Aorta (tissue), 5 donors: Measurements from ENCODE around the gene FOXJ2. TPM values are rescaled to one million over a fixed set of nuclear protein-coding genes. Genes with fewer than 3 reads are reported as not detected.
"Not testable (repeated sequence)": the region's sequence is repeated elsewhere in the genome, so short reads cannot be mapped to it uniquely, and the experiment has no call there.

ENCODE experiments used
- ATAC-seq: fragments of 200-7000 bp; cut with Tn5 transposase; one replicate; pipeline ENCODE4 v1.9.1; 2022; ENCODE audit warnings: moderate library complexity; ENCODE audit not compliant: low FRiP score
- DNase-seq, 2 donors: peaks; one replicate each; pipeline ENCODE4 v3.0.0-alpha.2; 2020
- H3K27ac ChIP-seq, 2 donors: one replicate each; pipeline ENCODE4 v1.5.1; 2013; ENCODE audit warnings: low read length in 2 of 2, mild to moderate bottlenecking in 2 of 2, moderate library complexity in 2 of 2, control low read depth in 1 of 2, inconsistent platforms in 1 of 2, low read depth in 1 of 2
- H3K27me3 ChIP-seq, 2 donors: one replicate each; pipeline ENCODE4 v1.6.1; 2013; ENCODE audit warnings: control low read depth in 1 of 2, low read length in 1 of 2, mild to moderate bottlenecking in 1 of 2, moderate library complexity in 1 of 2; ENCODE audit not compliant: insufficient read depth in 2 of 2, control insufficient read depth in 1 of 2
- H3K36me3 ChIP-seq, 2 donors: one replicate each; pipeline ENCODE4 v1.6.1; 2013; ENCODE audit warnings: control low read depth in 1 of 2, low read length in 1 of 2, mild to moderate bottlenecking in 1 of 2; ENCODE audit not compliant: insufficient read depth in 2 of 2, control insufficient read depth in 1 of 2
- H3K4me1 ChIP-seq, 2 donors: one replicate each; pipeline ENCODE4 v1.6.1; 2013; ENCODE audit warnings: low read length in 2 of 2, control low read depth in 1 of 2, mild to moderate bottlenecking in 1 of 2, moderate library complexity in 1 of 2; ENCODE audit not compliant: insufficient read depth in 2 of 2, control insufficient read depth in 1 of 2
- H3K4me3 ChIP-seq, 2 donors: one replicate each; pipeline ENCODE4 v1.5.1; 2013; ENCODE audit warnings: low read length in 2 of 2, control low read depth in 1 of 2, mild to moderate bottlenecking in 1 of 2
- H3K9me3 ChIP-seq: one replicate; pipeline ENCODE4 v1.6.1; 2013; ENCODE audit warnings: mild to moderate bottlenecking, low read length; ENCODE audit not compliant: control insufficient read depth
- WGBS, 2 donors: extraction: QIAGEN DNeasy Blood & Tissue Kit; methylation state at CpG; one replicate each; pipeline ENCODE4 v1.1.7; 2013; 5-methylcytosine and 5-hydroxymethylcytosine counted together
- intact Hi-C, 2 donors: fragments of 100-400 bp; cut with DNase I; formaldehyde crosslinking; loops; one replicate each; pipeline versions ENCODE4 v1.14.2 to v1.15.0; 2022
- long read RNA-seq, 2 donors: library from polyadenylated mRNA; unstranded; transcript quantifications; one replicate each; pipeline ENCODE4 v2.0.0, GENCODE V29; 2020 to 2021
- polyA plus RNA-seq, 2 donors: library from polyadenylated mRNA; stranded (reverse); fragments of 200-250 nt; gene quantifications; one replicate each; pipeline ENCODE4 v1.2.3, GENCODE V29; 2013
- total RNA-seq, 2 donors: library from RNA; stranded (reverse); fragmentation: NEBNext Ultra II Directional; extraction: Animal tissue kit (Norgen Biotek cat#: 25700); gene quantifications; one replicate each; pipeline ENCODE4 v1.2.1, GENCODE V29; 2021
- donor health status: healthy with polysubstance abuse.
- donor health status: Bipolar disorder and iron deficiency.
- donor health status: DM: no; HTN: no; CAD: no.
- donor health status: DM: no; HTN: no; CAD: no.
- donor health status: DM: yes; HTN: yes; CAD: no.

The FOXJ2 gene
- total RNA-seq (10 to 100 TPM; 29.8 to 32.1 TPM), polyA plus RNA-seq (10 to 100 TPM in 1 of 2 donors, 1 to 10 TPM in 1; 6.0 to 12.1 TPM)
- long read RNA-seq, donor 1, partial matches to known transcripts: 16 of 17 reads
- long read RNA-seq, donor 1, other reads (novel, unspliced or antisense): 1 of 17 reads
- long read RNA-seq, donor 2, partial matches to known transcripts: 10 of 13 reads
- long read RNA-seq, donor 2, other reads (novel, unspliced or antisense): 3 of 13 reads

DNA sequence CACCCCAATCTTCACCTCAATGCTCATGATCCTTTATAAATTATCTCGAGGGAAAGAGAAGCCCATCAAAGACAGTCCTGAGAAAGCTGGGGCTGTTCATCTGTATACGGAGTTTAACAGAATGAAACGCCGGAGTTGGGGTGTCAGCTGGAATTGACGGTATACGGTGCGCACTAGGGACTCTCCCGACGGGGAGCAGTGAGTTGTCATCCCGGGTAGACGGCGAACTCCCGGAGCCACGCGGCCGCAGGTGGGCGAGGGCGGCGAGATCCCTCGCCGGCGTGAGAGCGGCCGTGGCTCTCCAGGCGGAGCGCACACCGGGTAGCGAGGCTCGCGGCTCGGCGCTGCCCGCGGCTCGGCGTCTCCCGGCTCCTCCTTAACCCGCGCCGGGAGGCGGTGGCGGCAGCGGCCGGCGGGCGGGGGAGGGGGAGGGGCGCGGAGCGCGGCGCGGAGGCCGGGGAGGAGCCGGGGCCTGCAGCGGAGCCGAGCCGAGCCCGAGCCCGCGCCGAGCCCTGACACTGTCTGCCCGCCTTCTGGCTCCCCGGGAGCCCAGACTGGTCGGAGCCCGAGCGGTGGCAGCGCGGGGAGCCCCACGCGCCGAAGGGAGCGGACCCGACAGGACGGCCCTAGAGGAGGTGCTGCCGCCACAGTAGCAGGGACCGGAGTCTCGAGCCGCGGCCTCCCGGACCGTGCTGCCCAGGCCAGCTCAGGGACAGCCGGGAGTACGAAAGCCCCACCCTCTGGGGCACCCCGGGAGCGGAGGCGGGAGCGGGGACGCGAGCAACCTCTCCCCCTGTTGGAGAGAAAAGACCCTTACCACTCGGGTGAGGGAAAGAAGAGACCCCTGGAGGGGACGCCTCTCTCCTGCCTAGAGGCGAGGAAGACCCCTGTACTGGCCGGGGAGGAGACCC lies at the start of gene FOXJ2:
Gene FOXJ2 (plus strand): TSS at position 475 of the 911 bp plus-strand sequence. CDS start 7,117 bp downstream, outside the sequence.
- 0% methylated on average over 57 to 93 of the region's 93 CpGs for WGBS, 2 donors
- Histone ChIP-seq H3K27me3 (no peaks in the 10 kb centered on the region), H3K36me3 (no peaks in the 10 kb centered on the region), H3K9me3 (no peaks in the 10 kb centered on the region), H3K27ac (peak within 1 kb of the TSS; percentile 94 to 95), H3K4me3 (peak within 1 kb of the TSS; percentile 67 to 99), H3K4me1 (peaks cover 2 to 10% of the 10 kb centered on the region in 2 donors)
- DNase-seq: peak; percentile 87 to 94
- ATAC-seq: peak; percentile 92
- intact Hi-C loops: loop anchor here in 1 of 2 donors (2.0 to 5.0 kb wide), 2 partner anchors 62 to 670 kb away; no protein-coding TSS in a partner anchor

DNA sequence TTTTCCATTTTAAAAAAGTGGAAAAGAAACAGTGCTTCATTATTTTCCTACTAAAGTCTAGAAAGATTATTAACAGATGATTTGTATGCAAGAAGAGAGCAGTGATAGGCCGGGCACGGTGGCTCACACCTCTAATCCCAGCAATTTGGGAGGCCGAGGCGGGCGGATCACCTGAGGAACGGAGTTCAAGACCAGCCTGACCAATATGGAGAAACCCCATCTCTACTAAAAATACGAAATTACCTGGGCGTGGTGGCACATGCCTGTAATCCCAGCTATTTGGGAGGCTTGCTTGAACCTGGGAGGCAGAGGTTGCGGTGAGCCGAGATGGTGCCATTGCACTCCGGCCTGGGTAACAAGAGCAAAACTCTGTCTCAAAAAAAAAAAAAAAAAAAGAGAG lies 49.5 kb upstream of the FOXJ2 start:
- DNase-seq, H3K4me3 ChIP-seq, H3K27me3 ChIP-seq, H3K4me1 ChIP-seq, H3K36me3 ChIP-seq, ATAC-seq, intact Hi-C loops, H3K27ac ChIP-seq, H3K9me3 ChIP-seq: not testable (repeated sequence)
- 93 to 96% methylated on average over 10 to 11 of the region's 11 CpGs for WGBS, 2 donors

DNA sequence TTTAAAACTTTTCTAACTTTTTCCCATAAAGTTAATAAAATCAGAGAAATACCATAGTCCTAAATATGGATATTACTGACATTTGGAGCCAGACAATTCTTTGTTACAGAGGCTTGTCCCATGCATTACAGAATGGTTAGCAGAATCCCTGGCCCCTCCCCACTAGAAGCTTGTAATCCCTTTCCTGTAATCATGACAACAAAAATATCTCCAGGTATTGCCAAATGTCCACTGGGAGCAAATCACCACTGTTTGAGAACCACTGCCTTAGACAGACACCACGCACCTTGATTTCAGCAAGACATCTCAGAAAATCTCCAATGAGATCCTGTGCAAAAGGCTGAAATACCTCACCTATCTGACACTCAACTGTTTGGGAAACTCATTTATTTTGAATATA lies 49.1 kb upstream of the FOXJ2 start:
- intact Hi-C loops, H3K4me1 ChIP-seq, H3K4me3 ChIP-seq, H3K36me3 ChIP-seq, H3K9me3 ChIP-seq, DNase-seq, H3K27ac ChIP-seq, H3K27me3 ChIP-seq, ATAC-seq: not testable (repeated sequence)
- 94 to 95% methylated on average over 1 of the region's 1 CpG for WGBS, 2 donors

DNA sequence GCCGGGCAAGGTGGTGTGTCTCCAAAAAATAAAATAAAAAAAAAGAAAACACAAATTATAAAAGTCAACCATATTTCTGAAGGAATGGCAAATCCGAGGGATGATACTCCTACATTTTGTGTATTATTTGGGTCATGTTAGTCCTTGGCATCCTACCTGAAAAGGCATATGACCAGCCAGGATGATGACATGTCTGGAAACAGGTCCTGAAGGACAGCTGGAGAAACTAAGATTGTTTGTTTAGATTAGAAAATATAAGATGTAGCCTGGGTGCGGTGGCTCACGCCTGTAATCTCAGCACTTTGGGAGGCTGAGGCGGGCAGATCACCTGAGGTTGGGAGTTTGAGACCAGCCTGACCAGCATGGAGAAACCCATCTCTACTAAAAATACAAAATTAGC lies 47.6 kb upstream of the FOXJ2 start:
- 78 to 82% methylated on average over 5 of the region's 5 CpGs for WGBS, 2 donors
- DNase-seq: no peak
- Histone ChIP-seq H3K4me1 (no peaks in the 10 kb centered on the region), H3K27ac (no peak overlapping the region), H3K27me3 (no peaks in the 10 kb centered on the region), H3K36me3 (no peaks in the 10 kb centered on the region), H3K9me3 (no peaks in the 10 kb centered on the region), H3K4me3 (no peak overlapping the region)
- ATAC-seq: no peak
- intact Hi-C loops: no loop called here

DNA sequence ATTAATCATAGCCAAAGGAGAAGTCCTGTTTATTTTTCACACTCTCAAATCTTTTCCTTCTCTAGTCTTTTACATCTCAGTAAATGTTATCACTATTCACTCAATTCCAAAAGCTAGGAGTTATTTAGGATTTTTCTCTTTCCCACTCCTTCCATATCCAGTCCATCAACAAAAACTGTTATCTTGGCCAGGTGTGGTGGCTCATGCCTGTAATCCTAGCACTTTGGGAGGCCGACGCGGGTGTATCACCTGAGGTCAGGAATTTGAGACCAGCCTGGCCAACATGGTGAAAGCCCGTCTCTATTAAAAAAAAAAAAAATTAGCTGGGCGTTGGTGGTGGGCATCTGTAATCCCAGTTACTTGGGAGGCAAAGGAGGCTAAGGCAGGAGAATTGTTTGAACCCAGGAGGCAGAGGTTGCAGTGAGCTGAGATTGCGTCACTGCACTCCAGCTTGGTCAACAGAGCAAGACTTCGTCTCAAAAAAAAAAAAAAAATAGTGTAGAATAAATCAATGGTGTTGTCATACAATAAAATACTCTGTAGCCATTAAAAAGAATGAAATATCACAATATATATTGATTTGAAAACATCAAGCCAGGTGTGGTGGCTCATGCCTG lies 46.6 kb upstream of the FOXJ2 start:
- Histone ChIP-seq H3K27me3 (no peaks in the 10 kb centered on the region), H3K27ac (no peak overlapping the region), H3K4me1 (no peaks in the 10 kb centered on the region), H3K4me3 (no peak overlapping the region), H3K36me3 (no peaks in the 10 kb centered on the region), H3K9me3 (no peaks in the 10 kb centered on the region)
- intact Hi-C loops: no loop called here
- ATAC-seq (no peak), DNase-seq (no peak)
- 89 to 92% methylated on average over 6 to 7 of the region's 7 CpGs for WGBS, 2 donors

DNA sequence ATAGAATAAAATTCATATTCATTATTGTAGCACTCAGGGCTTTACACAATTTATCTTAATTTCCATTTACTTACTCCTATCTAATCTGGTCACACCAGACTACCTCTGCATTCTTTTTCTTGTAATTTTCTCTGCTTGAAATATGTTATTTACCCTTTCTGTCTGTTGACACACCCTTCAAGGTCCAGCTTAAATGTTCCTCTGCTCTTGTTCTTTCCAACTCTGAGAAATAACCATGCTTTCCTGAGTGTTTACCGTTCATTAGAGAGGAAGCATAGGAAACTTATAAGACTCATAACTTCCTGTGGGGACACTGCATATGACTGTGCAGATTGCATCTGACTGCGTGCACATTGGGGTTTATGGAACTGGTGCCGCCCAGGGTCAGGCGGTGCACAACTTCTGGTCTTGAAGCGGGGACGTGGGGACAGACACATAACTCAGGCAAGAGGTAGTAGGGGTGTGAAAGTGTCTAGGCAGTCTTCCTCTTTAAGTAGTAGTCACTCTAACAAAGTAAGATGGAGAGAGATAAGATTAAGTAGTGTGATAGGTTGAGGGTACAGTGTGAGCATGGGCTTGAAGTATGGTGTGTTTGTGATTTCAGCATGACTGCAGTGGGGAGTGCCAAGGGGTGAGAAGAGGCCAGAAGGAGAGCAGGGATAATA lies 42.6 kb upstream of the FOXJ2 start:
- H3K27ac ChIP-seq: no peak overlapping the region
- no peaks in the 10 kb centered on the region for H3K9me3 ChIP-seq
- DNase-seq (peak in 1 of 2 donors; percentile 83), ATAC-seq (no peak)
- no peaks in the 10 kb centered on the region for H3K36me3 ChIP-seq
- WGBS, 2 donors: 47 to 58% methylated on average over 6 of the region's 6 CpGs
- intact Hi-C loops: no loop called here
- no peak overlapping the region for H3K4me3 ChIP-seq
- H3K27me3 ChIP-seq: no peaks in the 10 kb centered on the region
- H3K4me1 ChIP-seq: no peaks in the 10 kb centered on the region

DNA sequence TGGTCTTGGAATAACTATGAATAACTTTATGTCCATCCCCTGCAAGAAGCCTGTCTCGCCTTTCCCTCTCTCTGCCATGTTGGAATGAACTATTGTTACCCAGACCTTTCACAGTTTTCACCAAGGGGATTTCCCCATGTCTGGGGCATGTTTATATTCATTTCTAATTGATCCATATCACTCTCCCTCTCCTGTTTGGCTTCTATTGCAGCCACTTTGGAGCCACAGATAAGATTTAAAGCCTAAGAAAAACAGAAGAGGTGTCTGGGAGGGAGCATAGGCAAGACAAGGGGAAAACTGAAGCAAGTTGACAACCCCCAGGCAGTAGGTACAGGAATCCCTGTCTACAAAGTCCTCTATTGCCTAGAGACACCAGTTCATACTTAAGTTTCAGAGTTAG lies 41.0 kb upstream of the FOXJ2 start:
- DNase-seq (no peak), ATAC-seq (no peak)
- H3K4me1 ChIP-seq: no peaks in the 10 kb centered on the region
- no peaks in the 10 kb centered on the region for H3K36me3 ChIP-seq
- H3K27ac ChIP-seq: no peak overlapping the region
- intact Hi-C loops: no loop called here
- no peaks in the 10 kb centered on the region for H3K9me3 ChIP-seq
- H3K4me3 ChIP-seq: no peak overlapping the region
- WGBS, 2 donors: 89 to 93% methylated on average over 1 of the region's 1 CpG
- no peaks in the 10 kb centered on the region for H3K27me3 ChIP-seq

DNA sequence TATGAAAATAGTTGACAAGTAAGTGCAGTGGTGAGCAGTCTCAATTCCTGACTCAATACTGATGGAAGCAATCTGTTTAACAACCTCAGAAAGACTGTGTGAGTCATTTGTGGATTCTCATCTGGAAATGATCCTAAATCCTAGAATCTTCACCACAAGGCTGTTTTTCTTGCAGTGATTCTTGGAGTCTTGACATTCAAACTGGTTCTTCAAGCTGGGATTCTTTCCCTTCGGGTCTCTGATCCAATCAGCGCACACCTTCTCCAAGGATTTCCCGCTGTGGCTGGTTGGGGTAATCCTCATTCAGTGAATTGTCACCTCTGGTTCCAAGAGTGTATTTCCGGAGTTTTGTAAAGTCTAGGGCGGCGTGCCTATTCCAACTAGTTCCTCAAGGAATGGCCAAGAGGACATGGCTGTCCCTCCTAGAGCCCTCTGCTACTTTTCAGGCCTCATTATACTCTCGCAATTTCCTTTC lies 37.7 kb upstream of the FOXJ2 start:
- H3K4me1 ChIP-seq: no peaks in the 10 kb centered on the region
- WGBS, 2 donors: 71 to 78% methylated on average over 7 of the region's 7 CpGs
- ATAC-seq (peak; percentile 9), DNase-seq (no peak)
- no peaks in the 10 kb centered on the region for H3K36me3 ChIP-seq
- intact Hi-C loops: loop anchor here (1.0 to 2.0 kb wide), 3 partner anchors 62 to 134 kb away; no protein-coding TSS in a partner anchor
- H3K9me3 ChIP-seq: no peaks in the 10 kb centered on the region
- no peaks in the 10 kb centered on the region for H3K27me3 ChIP-seq
- H3K4me3 ChIP-seq: no peak overlapping the region
- no peak overlapping the region for H3K27ac ChIP-seq
